Skeletal muscle satellite cell (primary cell): ENCODE measurements around the gene ZYX.

Experiments used
- H3K27me3 ChIP-seq: 2 replicates; pipeline ENCODE4 v1.7.0; 2013; ENCODE audit warnings: low read length; ENCODE audit not compliant: control insufficient read depth, insufficient read depth
- H3K36me3 ChIP-seq: 2 replicates; pipeline ENCODE4 v1.7.0; 2013; ENCODE audit warnings: mild to moderate bottlenecking, control low read depth, low read length; ENCODE audit not compliant: insufficient read depth
- H3K4me1 ChIP-seq: 2 replicates; pipeline ENCODE4 v1.7.0; 2013; ENCODE audit warnings: low read length; ENCODE audit not compliant: control insufficient read depth, insufficient read depth
- H3K4me2 ChIP-seq: 2 replicates; pipeline ENCODE4 v1.7.0; 2013; ENCODE audit warnings: mild to moderate bottlenecking, low read length
- H3K4me3 ChIP-seq: 2 replicates; pipeline ENCODE4 v1.7.0; 2013; ENCODE audit warnings: low read length
- H3K9ac ChIP-seq: 2 replicates; pipeline ENCODE4 v1.7.0; 2013; ENCODE audit warnings: mild to moderate bottlenecking, low read depth, low read length, moderate library complexity
- H3K9me3 ChIP-seq: replicated peaks from 2 replicates; pipeline ENCODE4 v1.7.0; 2013; ENCODE audit warnings: mild to moderate bottlenecking, control low read depth, low read length

ZYX gene

GRCh38 chr7:143354376-143354775 lies 26.8 kb upstream of the ZYX start:
- H3K4me3 ChIP-seq: no peak overlapping the region
- H3K4me1 ChIP-seq: no peaks in the 10 kb centered on the region
- peaks cover 27% of the 10 kb centered on the region for H3K27me3 ChIP-seq

DNA sequence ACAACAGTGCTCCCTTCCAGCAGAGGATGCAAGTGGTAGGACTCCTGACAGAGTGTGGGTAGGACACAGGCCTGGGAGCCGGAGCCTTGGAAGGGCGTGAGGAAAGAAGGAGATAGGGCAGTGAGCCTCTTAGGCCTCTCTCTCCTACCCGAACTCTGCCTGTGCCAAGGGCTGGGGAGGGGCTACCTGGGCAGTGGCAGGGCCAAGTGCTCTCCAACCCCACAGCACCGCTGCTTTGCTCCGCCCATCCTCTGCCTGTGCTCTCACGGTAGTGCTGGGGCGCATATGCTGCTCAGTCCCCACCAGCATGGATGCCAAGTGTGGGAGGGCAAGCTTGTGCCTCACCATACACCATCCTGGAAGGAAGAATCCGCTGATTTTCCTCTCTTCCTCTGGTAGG lies 26.2 kb upstream of the ZYX start:
- Histone ChIP-seq H3K9me3 (no peaks in the 10 kb centered on the region), H3K4me1 (no peaks in the 10 kb centered on the region), H3K4me2 (no peak overlapping the region), H3K27me3 (peaks cover 23% of the 10 kb centered on the region), H3K36me3 (no peaks in the 10 kb centered on the region), H3K9ac (no peak overlapping the region), H3K4me3 (no peak overlapping the region)

More at GRCh38 chr7:143354376-143354775, 26.8 kb upstream of the ZYX start:
- Histone ChIP-seq H3K36me3 (no peaks in the 10 kb centered on the region), H3K9ac (no peak overlapping the region), H3K9me3 (no peaks in the 10 kb centered on the region), H3K4me2 (no peak overlapping the region)

DNA sequence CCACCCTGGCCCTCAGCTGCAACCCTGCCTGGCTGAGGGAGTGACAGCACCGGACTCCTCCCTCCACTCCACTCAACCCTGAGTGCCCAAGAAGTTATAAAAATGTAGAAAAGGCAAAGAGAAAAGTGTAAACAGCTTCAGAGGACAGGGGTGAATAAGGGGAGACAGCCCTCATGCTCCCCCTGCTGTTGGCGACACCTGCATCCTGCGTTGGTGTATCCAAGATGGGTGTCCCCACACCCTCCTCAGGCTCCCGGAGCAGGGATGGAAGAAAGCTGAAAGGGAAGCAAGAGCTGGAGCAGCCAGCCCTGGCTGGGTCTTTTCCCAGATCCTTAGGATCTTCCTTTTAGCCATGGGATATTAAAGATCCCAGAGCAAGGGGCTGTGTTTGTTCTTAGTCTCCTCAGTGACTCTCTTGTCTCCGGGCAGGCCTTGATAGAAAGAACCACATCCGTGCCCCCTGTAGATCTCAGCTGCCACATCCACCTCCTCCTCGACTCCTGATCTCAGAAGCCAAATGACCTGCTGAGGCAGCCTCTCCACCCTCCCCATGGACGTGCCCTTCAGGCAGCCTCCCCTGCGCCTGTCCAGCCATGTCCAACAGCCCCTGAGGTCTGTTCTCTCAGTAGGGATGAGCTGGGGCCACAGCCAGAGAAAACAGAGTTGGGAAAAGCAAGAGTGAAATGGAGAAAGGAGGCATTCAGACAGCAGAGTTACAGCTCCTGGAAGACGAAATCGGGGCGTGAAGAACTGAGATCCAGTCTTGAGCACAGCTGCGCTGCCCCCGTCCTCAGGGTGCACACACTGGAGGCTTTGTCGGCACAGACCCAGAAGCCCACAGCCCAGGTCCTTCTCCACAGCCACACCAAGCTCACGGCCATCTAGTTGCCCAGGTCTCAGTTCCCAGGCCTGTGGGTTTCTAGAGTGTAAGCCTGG lies 25.4 kb upstream of the ZYX start:
- Histone ChIP-seq H3K9me3 (no peaks in the 10 kb centered on the region), H3K9ac (no peak overlapping the region), H3K4me3 (no peak overlapping the region), H3K27me3 (peaks cover 18% of the 10 kb centered on the region), H3K4me2 (no peak overlapping the region), H3K4me1 (no peaks in the 10 kb centered on the region), H3K36me3 (no peaks in the 10 kb centered on the region)

GRCh38 chr7:143356414-143357050 lies 24.6 kb upstream of the ZYX start:
- Histone ChIP-seq H3K36me3 (no peaks in the 10 kb centered on the region), H3K4me1 (no peaks in the 10 kb centered on the region), H3K9me3 (no peaks in the 10 kb centered on the region), H3K4me3 (no peak overlapping the region), H3K9ac (no peak overlapping the region), H3K27me3 (peaks cover 22% of the 10 kb centered on the region), H3K4me2 (no peak overlapping the region)

DNA sequence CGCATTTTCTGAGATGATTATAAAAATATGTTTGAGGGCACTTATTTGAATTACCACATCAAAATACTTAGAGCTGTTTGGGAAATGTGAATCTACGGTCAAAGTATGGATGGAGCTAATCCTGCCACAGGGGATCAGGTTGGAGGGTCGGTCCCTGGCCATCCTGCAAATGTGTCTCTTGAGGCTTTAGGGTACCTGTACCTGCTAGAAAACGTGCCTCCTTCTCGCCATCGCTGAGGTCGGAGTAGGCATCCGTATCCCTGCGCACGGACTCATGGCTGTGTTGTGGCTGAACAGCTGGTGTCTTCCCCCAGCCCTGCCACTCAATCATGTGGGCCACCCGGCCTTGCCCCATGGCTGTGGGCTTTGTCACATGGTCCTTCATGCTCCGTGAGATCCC lies 22.5 kb upstream of the ZYX start:
- Histone ChIP-seq H3K4me2 (no peak overlapping the region), H3K9ac (no peak overlapping the region), H3K4me1 (peaks cover 3% of the 10 kb centered on the region), H3K9me3 (no peaks in the 10 kb centered on the region), H3K36me3 (no peaks in the 10 kb centered on the region), H3K4me3 (no peak overlapping the region), H3K27me3 (peaks cover 20% of the 10 kb centered on the region)

- no peaks in the 10 kb centered on the region for H3K36me3 ChIP-seq
- no peaks in the 10 kb centered on the region for H3K9me3 ChIP-seq
- peaks cover 33% of the 10 kb centered on the region for H3K27me3 ChIP-seq
- H3K9ac ChIP-seq: no peak overlapping the region
- H3K4me3 ChIP-seq: no peak overlapping the region
- peaks cover 3% of the 10 kb centered on the region for H3K4me1 ChIP-seq
- H3K4me2 ChIP-seq: no peak overlapping the region
These were observed 21.3 kb upstream of the ZYX start for GRCh38 chr7:143359771-143360353.

GRCh38 chr7:143360788-143361551 lies 20.2 kb upstream of the ZYX start:
- H3K9ac ChIP-seq: no peak overlapping the region
- no peaks in the 10 kb centered on the region for H3K36me3 ChIP-seq
- H3K27me3 ChIP-seq: peaks cover 36% of the 10 kb centered on the region
- H3K9me3 ChIP-seq: no peaks in the 10 kb centered on the region
- peaks cover 3% of the 10 kb centered on the region for H3K4me1 ChIP-seq
- no peak overlapping the region for H3K4me2 ChIP-seq
- no peak overlapping the region for H3K4me3 ChIP-seq

DNA sequence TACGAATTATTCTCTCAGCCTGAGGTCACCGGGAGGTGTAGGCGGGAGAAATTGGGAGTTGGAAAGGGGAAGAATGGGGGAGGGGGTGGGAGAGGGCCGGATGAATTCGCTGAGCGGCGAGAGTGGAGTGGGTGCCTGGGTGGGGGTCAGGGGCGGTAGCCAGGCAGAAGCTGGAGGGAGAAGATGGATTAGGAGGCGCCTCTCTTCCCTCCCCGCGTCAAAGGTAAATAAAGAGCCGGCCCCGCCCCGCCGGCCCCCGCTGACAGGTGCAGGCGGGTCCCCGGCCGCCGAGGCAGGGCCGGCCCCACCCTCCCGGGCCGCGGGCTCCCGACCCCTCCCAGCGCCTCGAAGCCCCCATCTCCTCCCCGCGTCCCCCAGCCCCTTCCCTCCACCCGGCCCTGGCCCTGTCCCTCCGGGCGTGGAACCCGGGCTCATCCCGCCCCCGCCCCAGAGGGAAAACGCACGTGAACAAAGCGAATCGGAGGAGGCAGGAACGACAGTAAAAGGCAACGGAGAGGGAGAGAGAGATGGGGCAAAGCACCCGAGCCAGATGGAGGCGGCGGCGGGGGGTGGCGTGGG lies 19.5 kb upstream of the ZYX start:
- H3K4me2 ChIP-seq: peak overlapping the region; percentile 96
- no peak overlapping the region for H3K9ac ChIP-seq
- no peaks in the 10 kb centered on the region for H3K36me3 ChIP-seq
- peak overlapping the region; percentile 76 for H3K4me3 ChIP-seq
- H3K9me3 ChIP-seq: no peaks in the 10 kb centered on the region
- peaks cover 3% of the 10 kb centered on the region for H3K4me1 ChIP-seq
- peaks cover 36% of the 10 kb centered on the region for H3K27me3 ChIP-seq

DNA sequence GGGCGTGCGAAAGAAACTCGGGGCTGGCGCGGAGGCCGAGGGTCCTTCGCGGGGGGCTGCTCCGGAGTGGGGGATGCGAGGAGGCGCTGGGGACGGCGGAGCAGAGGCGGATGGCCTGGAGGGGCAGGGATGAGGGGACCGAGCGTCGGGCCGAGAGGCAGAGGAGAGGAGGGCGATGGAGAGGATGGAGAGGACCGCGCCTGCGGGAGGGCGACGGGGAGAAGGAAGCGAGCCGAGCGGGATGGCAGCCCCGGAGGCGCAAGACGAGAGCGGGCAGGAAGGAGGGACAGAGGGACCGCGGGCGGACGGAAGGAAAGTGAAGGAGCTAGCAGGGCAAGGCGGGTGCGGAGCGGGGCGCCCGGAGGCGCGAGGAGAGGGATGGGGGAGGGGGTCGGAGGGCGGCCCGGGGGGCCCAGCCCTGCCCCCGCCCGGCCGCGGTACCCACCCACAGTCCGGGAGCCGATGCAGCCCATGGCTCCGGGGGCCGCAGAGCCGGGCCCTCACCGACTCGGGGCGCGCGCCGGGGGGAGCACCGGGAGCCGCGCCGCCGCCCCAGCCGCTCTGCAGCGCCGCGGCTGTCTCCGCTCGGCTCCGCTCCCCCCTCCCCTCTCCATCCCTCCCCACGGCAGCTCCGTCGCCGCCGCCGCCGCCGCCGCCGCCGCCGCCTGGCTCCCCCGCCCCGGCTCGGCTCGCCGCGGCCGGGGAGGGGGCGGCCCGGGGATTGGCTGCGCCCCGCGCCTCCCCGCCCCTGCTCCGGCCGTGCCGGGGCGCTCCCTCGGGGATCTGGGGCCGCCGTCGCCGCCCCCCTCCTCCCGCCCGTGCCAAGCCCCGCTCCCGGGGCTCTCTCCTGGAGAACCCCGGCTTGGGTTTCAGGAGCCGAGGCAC lies 18.8 kb upstream of the ZYX start, which contains the start of gene FAM131B:
FAM131B (minus strand) TSS at position 583 of the 885 bp plus-strand sequence; CDS start at position 473, 110 bp downstream.
- H3K4me3 ChIP-seq: peak within 1 kb of the TSS; percentile 76
- peak within 1 kb of the TSS; percentile 96 for H3K4me2 ChIP-seq
- H3K27me3 ChIP-seq: peaks cover 41% of the 10 kb centered on the region
- no peak within 1 kb of the TSS for H3K9ac ChIP-seq
- H3K4me1 ChIP-seq: peaks cover 3% of the 10 kb centered on the region
- no peaks in the 10 kb centered on the region for H3K36me3 ChIP-seq
- H3K9me3 ChIP-seq: no peaks in the 10 kb centered on the region
